ENCODE measurements around the gene CCDC88A. TPM values are rescaled to one million over a fixed set of nuclear protein-coding genes. Genes with fewer than 3 reads are reported as not detected.
"Not testable (repeated sequence)": the region's sequence is repeated elsewhere in the genome, so short reads cannot be mapped to it uniquely, and the experiment has no call there.

Gene CCDC88A
- total RNA-seq, 2 experiments from 2014 or later, result 8.9 to 11.6 TPM

DNA sequence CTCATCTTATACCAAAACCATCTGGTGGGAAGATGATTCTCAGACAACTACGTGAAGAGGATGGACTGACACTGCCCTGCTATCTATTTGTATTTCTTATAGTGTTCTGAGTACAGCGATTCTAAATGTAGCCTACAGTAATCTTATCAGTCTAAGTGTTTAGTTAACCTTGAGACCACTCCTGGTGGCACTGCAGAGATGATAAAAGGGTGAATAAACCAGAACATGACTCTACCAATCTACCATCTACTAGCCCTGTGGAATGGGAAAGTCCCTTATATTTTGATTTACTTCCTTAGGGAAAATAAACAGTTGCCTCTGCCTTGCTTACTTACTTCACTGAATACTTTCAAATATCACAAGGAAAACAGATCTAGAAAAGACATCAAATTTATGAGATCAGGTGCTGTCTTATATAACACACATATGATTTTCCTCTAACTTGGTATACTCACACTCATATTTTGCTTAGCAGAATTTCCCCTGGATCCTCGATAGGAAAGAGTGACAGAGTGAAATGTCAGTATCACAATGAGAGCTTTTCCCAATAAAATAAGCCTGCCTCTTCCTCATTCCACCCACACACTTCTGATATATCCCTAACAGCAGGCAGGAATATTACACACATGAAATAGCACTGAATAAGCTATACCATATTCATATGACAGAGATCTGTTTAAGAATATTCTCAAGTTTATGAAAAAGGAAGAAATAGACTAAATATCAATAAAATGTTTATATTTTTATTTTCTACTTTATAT is 92.0 kb downstream of the CCDC88A start:
- ChIA-PET POLR2A (no interaction called here), CTCF (no interaction called here)

- POLR2A ChIA-PET, result no interaction called here
- CTCF ChIA-PET, result no interaction called here
Measured at GRCh38 chr2:55314985-55315384, 104.7 kb downstream of the CCDC88A start.

DNA sequence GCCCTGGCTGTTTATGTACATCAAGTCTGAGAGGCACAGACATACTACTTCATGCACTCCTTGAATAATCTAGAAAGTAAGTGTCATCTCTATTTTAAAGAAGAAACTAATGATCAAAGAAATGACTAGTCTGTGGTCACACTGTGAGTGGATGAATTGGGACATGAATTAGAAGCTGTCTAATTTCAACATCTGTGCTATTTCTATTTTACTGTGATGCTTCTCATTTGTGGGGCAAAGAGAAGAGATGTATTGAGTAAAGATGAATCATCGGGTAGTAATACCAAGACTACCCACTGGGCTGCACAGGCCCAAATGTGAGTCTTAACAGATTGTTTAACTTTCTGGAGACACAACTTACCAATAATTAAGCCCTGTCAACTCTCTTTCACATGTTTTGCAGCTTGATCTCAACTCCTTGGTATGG is 108.2 kb downstream of the CCDC88A start:
- POLR2A ChIA-PET, result no interaction called here
- CTCF ChIA-PET, result no interaction called here

DNA sequence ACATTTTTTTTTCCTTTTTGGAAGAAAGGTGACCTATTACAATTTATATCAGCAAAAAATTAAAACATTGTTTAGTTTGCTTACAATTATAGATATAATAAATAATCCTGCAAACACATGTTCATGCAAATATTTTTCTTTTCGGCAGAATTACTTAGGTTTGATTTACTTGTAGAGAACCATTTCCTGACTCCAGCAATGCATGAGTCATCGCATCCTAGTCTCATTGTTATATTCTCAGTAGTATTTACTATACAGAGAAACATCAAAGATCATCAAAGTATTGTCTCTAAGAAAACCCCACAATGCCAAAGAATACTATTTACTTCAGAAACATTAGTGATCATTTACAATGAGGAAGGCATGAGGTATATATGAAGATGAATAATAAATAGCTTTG is 110.2 kb downstream of the CCDC88A start:
- ChIA-PET CTCF (interaction anchor here (0.8 kb wide), 1 partner anchor 18 kb away, joined by 4 read pairs; no protein-coding TSS in a partner anchor), POLR2A (no interaction called here)

- POLR2A ChIA-PET, result no interaction called here
- CTCF ChIA-PET, result no interaction called here
Measured at GRCh38 chr2:55302241-55302640, 117.4 kb downstream of the CCDC88A start.

- ChIA-PET CTCF (interaction anchor here (0.9 kb wide), 1 partner anchor 8 kb away, joined by 3 read pairs; no protein-coding TSS in a partner anchor), POLR2A (no interaction called here)
Measured at GRCh38 chr2:55301277-55301676, 118.4 kb downstream of the CCDC88A start.

DNA sequence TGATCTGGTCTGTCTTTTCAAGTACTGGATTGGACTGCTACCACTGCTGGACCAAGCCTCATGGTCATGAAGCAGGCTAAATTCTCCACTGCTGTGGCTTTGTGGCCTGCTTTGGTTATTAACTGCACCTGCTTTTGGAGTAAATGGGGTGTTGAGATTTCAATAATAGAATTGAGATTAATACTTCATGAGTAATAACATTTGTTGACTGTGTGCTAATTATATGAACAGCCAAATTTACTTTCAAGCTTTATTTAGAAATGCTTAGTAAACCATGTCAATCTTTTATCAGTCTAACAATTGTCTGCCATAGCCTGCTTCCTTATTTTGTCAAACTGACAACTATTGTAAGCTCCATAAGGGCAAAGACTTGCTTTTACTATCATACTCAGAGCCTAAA is 123.3 kb downstream of the CCDC88A start:
- ChIA-PET CTCF (no interaction called here), POLR2A (no interaction called here)

- POLR2A ChIA-PET, result no interaction called here
- CTCF ChIA-PET, result no interaction called here
Measured at GRCh38 chr2:55283083-55283482, 136.6 kb downstream of the CCDC88A start.

- POLR2A ChIA-PET, result no interaction called here
- CTCF ChIA-PET, result interaction anchor here (1.2 kb wide), 1 partner anchor 13 kb away, joined by 3 read pairs; no protein-coding TSS in a partner anchor
Measured at GRCh38 chr2:55282110-55282917, 137.3 kb downstream of the CCDC88A start.

DNA sequence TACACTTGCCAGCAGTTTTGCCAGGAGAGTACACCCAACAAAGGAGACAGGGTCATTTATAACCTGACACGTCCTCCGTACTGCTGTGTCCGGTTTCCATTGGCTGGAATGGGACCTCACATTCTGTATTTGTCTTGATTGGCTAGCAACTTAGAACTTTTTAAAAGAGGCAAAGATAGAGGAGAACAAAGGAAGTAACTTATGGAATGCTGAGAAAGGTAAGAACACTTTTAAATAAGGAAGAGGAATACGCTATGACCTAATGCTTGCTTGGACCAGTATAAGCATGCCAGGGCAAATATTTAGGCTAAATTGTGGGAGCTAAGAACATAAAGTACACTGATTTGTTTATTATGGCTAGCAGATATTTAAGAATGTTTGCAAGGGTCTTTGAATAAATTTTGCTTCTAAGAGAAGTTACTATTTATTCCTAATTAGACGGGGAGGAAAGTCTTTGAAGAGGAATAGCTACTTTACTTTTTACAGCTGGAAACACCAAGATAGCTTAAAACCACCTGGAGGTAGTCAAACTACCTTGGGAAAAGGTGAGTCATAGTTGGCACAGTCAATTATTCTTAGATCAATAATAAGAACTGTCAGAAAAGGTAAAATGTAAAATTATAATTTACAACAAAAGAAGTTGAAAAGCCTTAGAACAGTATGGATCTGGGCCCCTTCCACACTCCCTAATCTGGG is 138.7 kb downstream of the CCDC88A start:
- CTCF ChIA-PET, result interaction anchor here (1.2 kb wide), 1 partner anchor 11 kb away, joined by 3 read pairs; no protein-coding TSS in a partner anchor

GRCh38 chr2:55279859-55280424 is 139.7 kb downstream of the CCDC88A start:
- POLR2A ChIA-PET, CTCF ChIA-PET: not testable (repeated sequence)

More for the DNA sequence above, 138.7 kb downstream of the CCDC88A start:
- POLR2A ChIA-PET, result not testable (repeated sequence)

- CTCF ChIA-PET, POLR2A ChIA-PET: not testable (repeated sequence)
Measured at GRCh38 chr2:55279214-55279835, 140.3 kb downstream of the CCDC88A start.

DNA sequence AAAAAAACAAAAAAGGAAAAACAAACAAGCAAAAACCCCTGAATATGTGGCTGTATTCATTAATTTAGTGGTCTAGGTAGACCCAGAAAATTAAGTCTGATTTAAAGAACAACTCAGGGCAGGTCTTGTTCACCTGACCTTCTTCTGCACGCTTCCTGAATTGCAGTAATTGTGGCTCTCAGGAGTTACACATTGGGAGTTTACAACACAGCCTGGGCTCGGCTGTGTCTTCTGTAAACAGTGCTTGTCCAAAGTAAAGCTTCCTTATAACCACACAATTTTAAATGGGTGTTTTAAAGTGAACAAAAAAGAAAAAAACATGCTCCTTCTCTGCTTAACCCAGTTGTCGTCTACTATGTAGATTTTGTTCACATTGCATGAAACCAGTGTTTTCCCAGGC is 142.3 kb downstream of the CCDC88A start:
- ChIA-PET POLR2A (no interaction called here), CTCF (no interaction called here)

DNA sequence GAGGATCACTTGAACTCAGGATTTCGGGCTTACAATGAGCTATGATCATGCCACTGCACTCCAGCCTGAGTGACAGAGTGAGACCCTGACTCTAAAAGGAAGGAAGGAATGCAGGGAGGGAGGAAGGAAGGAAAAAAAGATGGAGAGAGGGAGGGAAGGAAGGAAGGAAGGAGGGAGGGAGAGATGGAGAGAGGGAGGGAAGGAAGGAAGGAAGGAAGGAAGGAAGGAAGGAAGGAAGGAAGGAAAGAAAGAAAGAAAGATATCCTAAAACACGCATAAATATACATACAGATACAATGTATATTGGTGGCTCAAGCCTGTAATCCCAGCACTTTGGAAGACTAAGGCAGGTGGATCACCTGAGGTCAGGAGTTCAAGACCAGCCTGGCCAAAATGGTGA is 145.3 kb downstream of the CCDC88A start:
- CTCF ChIA-PET, POLR2A ChIA-PET: not testable (repeated sequence)

GRCh38 chr2:55269645-55269990 is 150.0 kb downstream of the CCDC88A start:
- POLR2A ChIA-PET, result interaction anchor here (2.0 kb wide), 1 partner anchor 250 kb away, joined by 7 read pairs; the partner anchor contains the start of gene CFAP36

DNA sequence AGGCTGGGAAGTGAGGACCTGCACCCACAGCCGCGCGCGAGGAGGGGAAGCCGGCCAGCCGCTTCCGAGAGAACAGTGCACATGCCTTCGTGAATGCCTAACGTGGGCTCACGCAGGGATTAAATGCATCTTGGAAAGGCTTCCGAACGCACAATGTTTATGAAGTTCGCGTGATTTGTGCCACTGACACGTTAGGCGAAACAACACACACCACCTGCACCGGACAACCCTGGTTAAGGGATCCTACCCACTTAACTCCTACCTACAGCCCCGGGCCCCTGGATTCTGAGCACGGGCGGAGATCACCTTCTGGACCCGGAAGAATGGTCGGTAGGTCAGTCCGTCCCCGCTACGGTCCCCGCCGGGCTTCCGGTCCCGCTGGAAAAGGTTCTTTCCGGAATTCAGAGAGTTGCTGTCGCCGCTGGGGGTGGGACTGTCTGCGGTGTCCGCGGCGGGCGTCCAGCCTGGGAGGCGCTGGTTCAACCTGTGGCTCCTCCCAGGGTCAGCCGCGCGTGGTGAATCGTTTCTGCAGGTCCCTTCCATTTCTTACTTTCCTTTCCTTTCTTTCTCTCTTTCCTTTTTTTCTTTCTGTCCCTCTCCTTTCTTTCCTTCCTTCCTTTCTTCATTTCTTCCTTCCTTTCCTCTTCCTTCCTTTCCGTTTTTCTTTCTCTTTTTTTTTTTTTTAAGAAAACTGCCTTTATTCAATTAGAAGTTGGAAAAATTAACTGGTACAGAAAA is 150.6 kb downstream of the CCDC88A start, which contains the start of gene MTIF2:
TSS of gene MTIF2 (minus strand) at position 325 of the 738 bp plus-strand sequence. CDS start 5,373 bp downstream, outside the sequence.
- ChIA-PET POLR2A (interaction anchor here (2.0 kb wide), 1 partner anchor 250 kb away, joined by 7 read pairs; the partner anchor contains the start of gene CFAP36), CTCF (interaction anchor here (0.9 to 2.5 kb wide), 3 partner anchors 10 to 145 kb away, joined by 3 to 8 read pairs (median 3); no protein-coding TSS in a partner anchor)

More at GRCh38 chr2:55269645-55269990, 150.0 kb downstream of the CCDC88A start:
- CTCF ChIA-PET, result interaction anchor here (0.8 to 2.5 kb wide), 4 partner anchors 11 to 145 kb away, joined by 3 to 8 read pairs (median 4); partner anchors contain the start of genes CLHC1 and RPS27A

GRCh38 chr2:55268288-55268906 is 151.3 kb downstream of the CCDC88A start:
- ChIA-PET CTCF (interaction anchor here (2.5 kb wide), 1 partner anchor 10 kb away, joined by 8 read pairs; no protein-coding TSS in a partner anchor), POLR2A (interaction anchor here (1.2 to 2.0 kb wide), 2 partner anchors 10 to 251 kb away, joined by 3 to 7 read pairs; partner anchors contain the start of gene CFAP36)

DNA sequence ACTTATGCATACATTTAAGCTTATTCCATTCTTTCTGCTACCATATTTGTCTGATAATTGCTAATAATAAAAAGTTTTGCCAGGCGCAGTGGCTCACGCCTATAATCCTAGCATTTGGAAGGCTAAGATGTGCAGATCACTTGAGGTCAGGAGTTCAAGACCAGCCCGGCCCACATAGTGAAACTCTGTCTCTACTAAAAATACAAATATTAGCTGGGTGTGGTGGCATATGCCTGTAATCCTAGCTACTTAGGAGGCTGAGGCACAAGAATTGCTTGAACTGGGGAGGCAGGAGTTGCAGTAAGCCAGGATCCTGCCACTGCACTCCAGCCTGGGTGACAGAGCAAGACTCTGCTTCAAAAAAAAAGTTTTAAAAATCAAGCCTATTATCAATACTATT is 160.1 kb downstream of the CCDC88A start:
- CTCF ChIA-PET, result interaction anchor here (0.9 to 2.7 kb wide), 2 partner anchors 8 to 10 kb away, joined by 3 to 8 read pairs; partner anchors contain the start of gene MTIF2
- POLR2A ChIA-PET, result not testable (repeated sequence)
